ENCODE data around the gene PTGER1.

DNA sequence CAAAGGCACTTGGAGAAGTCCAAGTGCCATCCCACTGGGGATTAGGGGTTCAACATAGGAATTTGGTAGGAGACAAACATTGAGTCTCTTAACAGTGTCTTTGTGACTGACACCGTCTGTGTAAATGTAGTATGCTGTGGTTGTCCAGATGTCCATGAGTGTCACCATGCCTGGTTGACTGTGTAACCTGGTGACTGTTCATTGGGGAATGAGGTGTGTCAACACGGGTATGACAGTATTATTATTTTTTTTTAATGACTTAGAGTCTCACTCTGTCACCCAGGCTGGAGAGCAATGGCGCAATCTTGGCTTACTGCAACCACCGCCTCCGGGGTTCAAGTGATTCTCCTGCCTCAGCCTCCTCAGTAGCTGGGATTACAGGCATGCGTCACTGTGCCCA, 25.8 kb downstream of the PTGER1 start:
- no peak for TF ChIP-seq EZH2 (IDR thresholded peaks at IDR 0.05; ENCODE audit: low read length, missing control alignments)
- TF ChIP-seq, protein P1, sequence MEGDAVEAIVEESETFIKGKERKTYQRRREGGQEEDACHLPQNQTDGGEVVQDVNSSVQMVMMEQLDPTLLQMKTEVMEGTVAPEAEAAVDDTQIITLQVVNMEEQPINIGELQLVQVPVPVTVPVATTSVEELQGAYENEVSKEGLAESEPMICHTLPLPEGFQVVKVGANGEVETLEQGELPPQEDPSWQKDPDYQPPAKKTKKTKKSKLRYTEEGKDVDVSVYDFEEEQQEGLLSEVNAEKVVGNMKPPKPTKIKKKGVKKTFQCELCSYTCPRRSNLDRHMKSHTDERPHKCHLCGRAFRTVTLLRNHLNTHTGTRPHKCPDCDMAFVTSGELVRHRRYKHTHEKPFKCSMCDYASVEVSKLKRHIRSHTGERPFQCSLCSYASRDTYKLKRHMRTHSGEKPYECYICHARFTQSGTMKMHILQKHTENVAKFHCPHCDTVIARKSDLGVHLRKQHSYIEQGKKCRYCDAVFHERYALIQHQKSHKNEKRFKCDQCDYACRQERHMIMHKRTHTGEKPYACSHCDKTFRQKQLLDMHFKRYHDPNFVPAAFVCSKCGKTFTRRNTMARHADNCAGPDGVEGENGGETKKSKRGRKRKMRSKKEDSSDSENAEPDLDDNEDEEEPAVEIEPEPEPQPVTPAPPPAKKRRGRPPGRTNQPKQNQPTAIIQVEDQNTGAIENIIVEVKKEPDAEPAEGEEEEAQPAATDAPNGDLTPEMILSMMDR (conservative IDR thresholded peaks at IDR 0.05 in 1 of 2, IDR thresholded peaks at IDR 0.05 in 1 of 2; ENCODE audit: low read depth in 1 of 2, low read length in 2 of 2) = no peak
